ENCODE data around the gene CLCC1.

GRCh38 chr1:109011335-109011734 is 48.1 kb upstream of the CLCC1 start:
- TF ChIP-seq POLR2A (IDR thresholded peaks at IDR 0.05): no peak
- no peak for TF ChIP-seq CTCF (IDR thresholded peaks at IDR 0.05)
